ENCODE measurements around the gene CIPC.

The CIPC gene

DNA sequence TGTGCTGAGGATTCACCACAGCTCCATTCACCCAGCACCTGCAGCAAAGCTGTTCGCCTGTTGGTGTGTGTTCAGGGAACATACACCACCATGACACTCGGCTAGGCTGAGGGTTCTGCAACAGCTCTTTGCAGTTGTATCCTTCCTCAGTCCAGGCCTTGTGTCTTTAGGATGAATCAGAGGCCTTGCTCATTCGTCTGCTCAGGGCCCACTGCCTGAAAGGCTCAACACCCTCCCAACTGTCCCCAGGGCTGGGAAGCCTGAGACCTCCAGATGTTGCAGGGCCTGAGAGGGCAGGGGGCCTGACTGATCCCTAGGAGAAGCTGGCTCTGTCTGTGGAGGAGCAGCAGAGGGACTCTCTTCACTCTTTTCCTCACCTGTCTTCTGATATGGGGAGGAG is 32.3 kb downstream of the CIPC start:
- H3K27me3 ChIP-seq: peaks cover 100% of the 10 kb centered on the region
- TF ChIP-seq, protein P1, sequence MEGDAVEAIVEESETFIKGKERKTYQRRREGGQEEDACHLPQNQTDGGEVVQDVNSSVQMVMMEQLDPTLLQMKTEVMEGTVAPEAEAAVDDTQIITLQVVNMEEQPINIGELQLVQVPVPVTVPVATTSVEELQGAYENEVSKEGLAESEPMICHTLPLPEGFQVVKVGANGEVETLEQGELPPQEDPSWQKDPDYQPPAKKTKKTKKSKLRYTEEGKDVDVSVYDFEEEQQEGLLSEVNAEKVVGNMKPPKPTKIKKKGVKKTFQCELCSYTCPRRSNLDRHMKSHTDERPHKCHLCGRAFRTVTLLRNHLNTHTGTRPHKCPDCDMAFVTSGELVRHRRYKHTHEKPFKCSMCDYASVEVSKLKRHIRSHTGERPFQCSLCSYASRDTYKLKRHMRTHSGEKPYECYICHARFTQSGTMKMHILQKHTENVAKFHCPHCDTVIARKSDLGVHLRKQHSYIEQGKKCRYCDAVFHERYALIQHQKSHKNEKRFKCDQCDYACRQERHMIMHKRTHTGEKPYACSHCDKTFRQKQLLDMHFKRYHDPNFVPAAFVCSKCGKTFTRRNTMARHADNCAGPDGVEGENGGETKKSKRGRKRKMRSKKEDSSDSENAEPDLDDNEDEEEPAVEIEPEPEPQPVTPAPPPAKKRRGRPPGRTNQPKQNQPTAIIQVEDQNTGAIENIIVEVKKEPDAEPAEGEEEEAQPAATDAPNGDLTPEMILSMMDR (IDR thresholded peaks at IDR 0.05): no peak
- no peaks in the 10 kb centered on the region for H3K36me3 ChIP-seq
- H3K27ac ChIP-seq: no peak overlapping the region
- no peaks in the 10 kb centered on the region for H3K9me3 ChIP-seq
- H3K4me3 ChIP-seq (ENCODE audit: low read depth in 1 of 2, low read length in 1 of 2): no peak overlapping the region
- no peaks in the 10 kb centered on the region for H3K4me1 ChIP-seq (ENCODE audit: control insufficient read depth in 1 of 2, insufficient read depth in 1 of 2, low read depth in 1 of 2, low read length in 1 of 2)

DNA sequence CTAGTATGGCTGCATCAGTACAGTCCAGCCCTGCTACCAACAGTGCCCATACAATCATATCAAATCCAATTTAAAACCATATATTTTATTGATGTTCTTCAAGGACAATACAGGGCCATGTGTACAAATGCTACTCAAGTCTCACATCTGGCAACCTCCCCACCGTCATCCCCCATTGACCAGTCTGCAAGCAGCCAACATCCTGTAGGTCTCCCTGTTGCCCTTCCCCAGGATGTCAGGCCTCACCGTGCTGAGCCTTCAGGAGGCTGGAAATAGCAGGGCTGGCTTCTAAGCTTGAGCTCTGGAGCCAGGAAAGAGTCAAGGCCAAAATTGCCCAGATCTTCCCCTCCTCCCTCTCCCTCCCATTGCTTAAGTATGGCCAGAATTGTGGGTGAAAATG is 33.1 kb downstream of the CIPC start:
- Histone ChIP-seq H3K27me3 (peaks cover 100% of the 10 kb centered on the region), H3K4me3 (ENCODE audit: low read depth in 1 of 2, low read length in 1 of 2) (no peak overlapping the region), H3K9me3 (no peaks in the 10 kb centered on the region), H3K27ac (no peak overlapping the region), H3K36me3 (no peaks in the 10 kb centered on the region), H3K4me1 (ENCODE audit: control insufficient read depth in 1 of 2, insufficient read depth in 1 of 2, low read depth in 1 of 2, low read length in 1 of 2) (no peaks in the 10 kb centered on the region)
- TF ChIP-seq, protein P1 (IDR thresholded peaks at IDR 0.05): no peak

DNA sequence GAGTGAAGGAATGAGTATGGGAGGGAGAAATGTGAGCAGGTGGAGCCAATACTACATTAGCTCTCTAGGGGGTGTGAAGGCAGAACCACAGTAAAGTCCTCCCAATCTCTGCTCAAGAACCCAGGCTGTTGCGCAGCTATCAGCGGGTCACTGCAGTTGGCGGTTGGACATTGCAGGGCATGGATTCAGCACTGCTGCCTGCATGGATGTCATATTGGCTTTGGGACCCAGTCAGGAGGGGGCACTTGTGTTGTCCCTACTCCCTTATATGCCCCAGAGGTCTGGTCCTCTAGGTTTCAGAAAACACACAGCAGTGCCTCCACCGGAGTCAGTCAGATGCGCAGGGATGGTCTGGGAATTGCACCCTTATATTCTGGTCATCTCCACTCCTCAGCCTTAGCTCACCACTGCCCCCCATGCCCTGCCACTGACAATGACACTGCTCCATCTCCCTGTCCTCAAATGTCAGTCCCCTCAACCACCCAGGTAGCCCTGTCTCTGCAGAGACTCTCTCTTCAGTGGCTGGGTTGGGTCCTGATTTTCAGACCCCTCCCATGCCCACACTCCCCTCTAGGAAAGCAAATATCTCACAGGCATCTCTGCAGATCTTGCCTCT is 33.9 kb downstream of the CIPC start:
- Histone ChIP-seq H3K27ac (no peak overlapping the region), H3K4me1 (ENCODE audit: control insufficient read depth in 1 of 2, insufficient read depth in 1 of 2, low read depth in 1 of 2, low read length in 1 of 2) (no peaks in the 10 kb centered on the region), H3K36me3 (no peaks in the 10 kb centered on the region), H3K9me3 (no peaks in the 10 kb centered on the region), H3K4me3 (ENCODE audit: low read depth in 1 of 2, low read length in 1 of 2) (no peak overlapping the region), H3K27me3 (peaks cover 100% of the 10 kb centered on the region)
- TF ChIP-seq, protein P1 (IDR thresholded peaks at IDR 0.05): no peak

DNA sequence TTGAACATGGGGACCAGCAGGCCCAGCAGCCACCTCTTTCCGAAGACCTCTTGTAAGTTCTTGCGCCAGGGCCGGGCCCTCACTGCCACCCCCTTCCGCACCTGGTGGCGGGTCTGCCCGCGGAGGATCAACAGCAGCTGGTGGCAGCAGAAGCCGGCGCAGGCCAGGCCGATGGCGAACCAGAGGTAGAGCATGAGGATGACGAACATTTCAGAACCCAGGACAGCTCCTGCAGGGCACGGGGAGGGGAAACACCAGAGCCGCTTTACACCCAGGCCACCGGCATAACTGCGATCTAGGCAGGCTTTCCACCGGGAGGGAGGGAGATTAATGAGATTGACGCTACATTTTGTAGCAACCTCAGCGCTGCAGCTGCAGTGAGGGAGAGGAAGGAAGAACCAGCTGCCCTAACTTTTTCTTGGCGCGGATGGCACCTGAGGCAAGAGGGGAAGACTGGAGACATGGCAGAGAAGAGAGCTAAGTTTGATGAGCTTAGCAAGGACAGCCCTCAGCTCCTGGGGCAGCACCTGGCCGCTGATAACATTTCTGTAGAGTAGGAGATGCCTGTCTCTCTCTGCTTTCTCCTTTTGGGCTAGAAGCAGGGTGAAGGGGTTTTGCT is 35.8 kb downstream of the CIPC start:
- no peak overlapping the region for H3K27ac ChIP-seq
- TF ChIP-seq, protein P1 (IDR thresholded peaks at IDR 0.05): no peak
- no peak overlapping the region for H3K4me3 ChIP-seq (ENCODE audit: low read depth in 1 of 2, low read length in 1 of 2)
- no peaks in the 10 kb centered on the region for H3K36me3 ChIP-seq
- H3K27me3 ChIP-seq: peaks cover 100% of the 10 kb centered on the region
- H3K4me1 ChIP-seq (ENCODE audit: control insufficient read depth in 1 of 2, insufficient read depth in 1 of 2, low read depth in 1 of 2, low read length in 1 of 2): no peaks in the 10 kb centered on the region
- no peaks in the 10 kb centered on the region for H3K9me3 ChIP-seq

DNA sequence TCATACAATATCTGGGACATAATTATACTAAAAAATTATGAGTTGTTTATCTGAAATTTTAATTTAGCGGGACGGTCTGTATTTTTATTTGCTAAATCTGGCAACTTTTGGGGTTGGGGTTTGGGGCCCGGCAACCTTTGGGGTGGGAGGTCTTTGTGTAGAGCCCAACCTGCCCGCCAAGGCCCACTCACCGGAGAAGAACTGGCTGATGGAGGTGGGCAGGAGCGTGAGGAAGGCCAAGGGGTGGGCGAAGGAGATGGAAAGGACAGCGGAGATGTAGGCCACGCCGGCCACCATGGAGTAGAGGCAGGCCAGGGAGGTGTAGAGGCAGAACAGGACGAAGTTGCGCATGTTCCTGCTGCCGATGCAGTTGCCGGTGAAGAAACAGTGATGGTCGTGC is 41.0 kb downstream of the CIPC start:
- TF ChIP-seq, protein P1 (IDR thresholded peaks at IDR 0.05): no peak
- H3K4me1 ChIP-seq (ENCODE audit: control insufficient read depth in 1 of 2, insufficient read depth in 1 of 2, low read depth in 1 of 2, low read length in 1 of 2): peaks cover 0 to 6% of the 10 kb centered on the region in 2 experiments
- no peaks in the 10 kb centered on the region for H3K9me3 ChIP-seq
- H3K36me3 ChIP-seq: no peaks in the 10 kb centered on the region
- H3K4me3 ChIP-seq (ENCODE audit: low read depth in 1 of 2, low read length in 1 of 2): no peak overlapping the region
- peaks cover 100% of the 10 kb centered on the region for H3K27me3 ChIP-seq
- no peak overlapping the region for H3K27ac ChIP-seq
